Measurements from ENCODE around the gene SOCS1.
"Not testable (repeated sequence)": the region's sequence is repeated elsewhere in the genome, so short reads cannot be mapped to it uniquely, and the experiment has no call there.

The SOCS1 gene

GRCh38 chr16:11255737-11256660 lies at the start of gene SOCS1:
SOCS1 (minus strand) TSS chr16:11256204; CDS start chr16:11255478, 726 bp downstream.
- peak; percentile 81 to 82 for DNase-seq (ENCODE audit: low read depth in 2 of 2)

- DNase-seq (ENCODE audit: low read depth in 2 of 2) = no peak
Observed at GRCh38 chr16:11303405-11304138, 47.6 kb upstream of the SOCS1 start.

- DNase-seq (ENCODE audit: low read depth in 2 of 2) = no peak
Observed at GRCh38 chr16:11302977-11303376, 47.0 kb upstream of the SOCS1 start.

- DNase-seq (ENCODE audit: low read depth in 2 of 2) = no peak
Observed at GRCh38 chr16:11301645-11302501, 45.9 kb upstream of the SOCS1 start.

- no peak for DNase-seq (ENCODE audit: low read depth in 2 of 2)
Observed at GRCh38 chr16:11300560-11300892, 44.5 kb upstream of the SOCS1 start.

GRCh38 chr16:11299865-11300559 lies 44.0 kb upstream of the SOCS1 start:
- no peak for DNase-seq (ENCODE audit: low read depth in 2 of 2)

- DNase-seq (ENCODE audit: low read depth in 2 of 2) = not testable (repeated sequence)
Observed at GRCh38 chr16:11298950-11299547, 43.0 kb upstream of the SOCS1 start.

- no peak for DNase-seq (ENCODE audit: low read depth in 2 of 2)
Observed at GRCh38 chr16:11298143-11298900, 42.3 kb upstream of the SOCS1 start.

GRCh38 chr16:11297492-11298142 lies 41.6 kb upstream of the SOCS1 start:
- peak; percentile 32 to 56 for DNase-seq (ENCODE audit: low read depth in 2 of 2)

GRCh38 chr16:11296706-11297491 lies 40.9 kb upstream of the SOCS1 start:
- DNase-seq (ENCODE audit: low read depth in 2 of 2) = no peak

- DNase-seq (ENCODE audit: low read depth in 2 of 2) = no peak
Observed at GRCh38 chr16:11296351-11296705, 40.3 kb upstream of the SOCS1 start.

GRCh38 chr16:11295672-11296071 lies 39.7 kb upstream of the SOCS1 start:
- no peak for DNase-seq (ENCODE audit: low read depth in 2 of 2)

GRCh38 chr16:11292076-11292748 lies 36.2 kb upstream of the SOCS1 start:
- no peak for DNase-seq (ENCODE audit: low read depth in 2 of 2)

- no peak for DNase-seq (ENCODE audit: low read depth in 2 of 2)
Observed at GRCh38 chr16:11291091-11291703, 35.2 kb upstream of the SOCS1 start.

GRCh38 chr16:11290102-11290893 lies 34.3 kb upstream of the SOCS1 start:
- no peak for DNase-seq (ENCODE audit: low read depth in 2 of 2)

GRCh38 chr16:11289696-11290095 lies 33.7 kb upstream of the SOCS1 start:
- not testable (repeated sequence) for DNase-seq (ENCODE audit: low read depth in 2 of 2)

- DNase-seq (ENCODE audit: low read depth in 2 of 2) = no peak
Observed at GRCh38 chr16:11289202-11289601, 33.2 kb upstream of the SOCS1 start.

All from stimulated activated CD4-positive, alpha-beta T cell treated with anti-CD3 and anti-CD28 coated beads, Interleukin-12 subunit alpha, Interleukin-12 subunit beta, amount 100 ng/mL, for 24 hours (primary cell).